T-cell (primary cell): ENCODE results near the gene PRCP. TPM values are rescaled to one million over a fixed set of nuclear protein-coding genes. Genes with fewer than 3 reads are reported as not detected.
"Not testable (repeated sequence)": the region's sequence is repeated elsewhere in the genome, so short reads cannot be mapped to it uniquely, and the experiment has no call there.

Source experiments
- ATAC-seq, 4 experiments: fragments of 200-7000 bp in 3 of 4; fragments of 150-1000 bp in 1 of 4; cut with Tn5 transposase; replicated peaks in 1 of 4; 1 replicate in 3 of 4; 2 replicates in 1 of 4; pipeline ENCODE4 v1.10.0; 2021; ENCODE audit warnings: moderate library complexity in 3 of 4, mild to moderate bottlenecking in 2 of 4, moderate number of reproducible peaks in 1 of 4
- CTCF ChIA-PET, 2 donors: fragments of 300-600 bp; sonication (Branson Sonifier 250); formaldehyde crosslinking; loops; one replicate each; lab custom pipeline; 2022; ENCODE audit warnings: antibody characterized with exemption in 2 of 2; lab: Charles Lee
- POLR2A ChIA-PET, 2 donors: fragments of 300-600 bp; sonication (Branson Sonifier 250); formaldehyde crosslinking; loops; one replicate each; lab custom pipeline; 2022; ENCODE audit warnings: antibody characterized with exemption in 2 of 2; lab: Charles Lee
- DNase-seq, 35 experiments: peaks; one replicate each; pipeline versions ENCODE4 v3.0.0 to v3.0.0-alpha.2; 2013 to 2023
- H3K27ac ChIP-seq: one replicate; pipeline ENCODE4 v1.5.1; 2013; ENCODE audit warnings: low read length
- H3K27me3 ChIP-seq, 2 experiments: replicated peaks in 1 of 2; 1 replicate in 1 of 2; 2 replicates in 1 of 2; pipeline versions ENCODE4 v1.6.1 to v1.7.0; 2013; ENCODE audit warnings: low read length in 1 of 2, mixed read lengths in 1 of 2; ENCODE audit not compliant: control insufficient read depth in 2 of 2, insufficient read depth in 2 of 2; ENCODE audit errors: extremely low read depth in 1 of 2
- H3K36me3 ChIP-seq, 2 donors: 1 replicate in 1 of 2; 2 replicates in 1 of 2; pipeline versions ENCODE4 v1.6.1 to v1.7.0; 2013; ENCODE audit warnings: low read length in 1 of 2; ENCODE audit not compliant: control insufficient read depth in 2 of 2, insufficient read depth in 1 of 2; ENCODE audit errors: extremely low read depth in 1 of 2
- H3K4me1 ChIP-seq, 2 experiments: 1 replicate in 1 of 2; 2 replicates in 1 of 2; pipeline versions ENCODE4 v1.6.1 to v1.7.0; 2013; ENCODE audit warnings: low read length in 2 of 2, mixed read lengths in 1 of 2; ENCODE audit not compliant: insufficient read depth in 2 of 2, control insufficient read depth in 1 of 2; ENCODE audit errors: extremely low read depth in 1 of 2
- H3K4me3 ChIP-seq, 2 donors: 1 replicate in 1 of 2; 2 replicates in 1 of 2; pipeline versions ENCODE4 v1.5.1 to v1.7.0; 2013; ENCODE audit warnings: mild to moderate bottlenecking in 2 of 2, low read length in 1 of 2, moderate library complexity in 1 of 2; ENCODE audit not compliant: control insufficient read depth in 1 of 2; ENCODE audit errors: extremely low read depth in 1 of 2
- H3K9me3 ChIP-seq: 2 replicates; pipeline ENCODE4 v1.7.0; 2013
- H3K27ac Mint-ChIP-seq, 2 donors: one replicate each; pipeline ENCODE4 v1.8.0; 2020 to 2021; ENCODE audit warnings: mild to moderate bottlenecking in 2 of 2, mixed read lengths in 2 of 2
- H3K27me3 Mint-ChIP-seq, 2 donors: one replicate each; pipeline ENCODE4 v1.8.0; 2021 to 2022; ENCODE audit warnings: mixed read lengths in 2 of 2
- H3K36me3 Mint-ChIP-seq: one replicate; pipeline ENCODE4 v1.8.0; 2021; ENCODE audit warnings: mixed read lengths
- H3K4me1 Mint-ChIP-seq, 3 donors: one replicate each; pipeline ENCODE4 v1.8.0; 2020 to 2022; ENCODE audit warnings: mixed read lengths in 3 of 3, mild to moderate bottlenecking in 1 of 3
- H3K4me3 Mint-ChIP-seq, 3 donors: one replicate each; pipeline ENCODE4 v1.8.0; 2020 to 2022; ENCODE audit warnings: mild to moderate bottlenecking in 3 of 3, mixed read lengths in 3 of 3, moderate library complexity in 3 of 3
- H3K9me3 Mint-ChIP-seq, 3 donors: one replicate each; pipeline ENCODE4 v1.8.0; 2020 to 2022; ENCODE audit warnings: mixed read lengths in 3 of 3
- WGBS: methylation state at CpG from one replicate; pipeline ENCODE4 v1.1.5; 2013; ENCODE audit warnings: missing lambda C conversion rate; ENCODE audit not compliant: insufficient coverage; 5-methylcytosine and 5-hydroxymethylcytosine counted together
- total RNA-seq, 35 experiments: library from RNA in 6 of 35; stranded (reverse) in 6 of 35; fragments of 120-200 nt in 1 of 35; gene quantifications; one replicate each; pipeline versions ENCODE4 v1.2.1 to v1.2.4 and lab custom pipeline; 2013 to 2026

The PRCP gene
- total RNA-seq, 5 donors from 2014 or later (not counting 1 experiment from before 2014, with no cell fraction given): 18.1 to 22.7 (median 20.2) TPM

DNA sequence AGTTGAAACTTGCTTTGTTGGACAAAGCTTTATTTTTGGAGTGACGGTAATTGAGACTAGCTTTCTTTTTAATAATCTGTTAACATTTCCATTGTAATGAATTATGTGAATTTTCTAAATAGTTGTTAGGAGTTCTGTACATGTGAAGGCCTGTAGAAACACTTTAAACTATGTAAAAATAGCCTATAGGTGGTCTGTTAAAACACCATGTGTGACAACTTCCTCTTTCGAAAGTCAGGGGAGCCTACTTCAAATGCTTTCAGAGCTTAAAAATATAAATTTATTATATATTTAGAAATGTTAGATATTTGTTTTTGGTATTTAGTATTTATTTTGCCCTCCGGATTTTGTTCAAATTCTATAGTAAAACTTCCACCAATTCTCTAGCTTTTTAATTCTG is 30.0 kb upstream of the PRCP start:
- CTCF ChIA-PET: interaction anchor here (0.6 to 2.5 kb wide), 10 partner anchors 18 to 212 kb away, joined by 3 to 9 read pairs (median 4); no protein-coding TSS in a partner anchor

DNA sequence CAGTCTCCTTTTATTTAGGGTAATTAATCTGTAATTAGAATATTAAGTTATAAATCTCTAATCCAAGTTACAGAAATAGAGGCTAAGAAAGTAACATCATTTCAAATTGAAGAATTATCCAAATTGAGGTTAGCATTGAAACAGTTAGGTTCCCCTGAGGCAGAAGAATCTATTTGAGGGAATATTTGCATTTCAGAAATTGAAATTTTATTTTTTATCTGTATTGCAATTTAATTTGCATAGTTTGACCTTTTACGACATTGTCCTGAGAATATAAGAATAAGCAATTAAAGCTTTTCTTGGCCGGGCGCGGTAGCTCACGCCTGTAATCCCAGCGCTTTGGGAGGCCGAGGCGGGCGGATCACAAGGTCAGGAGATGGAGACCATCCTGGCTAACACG is 28.9 kb upstream of the PRCP start:
- no peaks in the 10 kb centered on the region for H3K9me3 Mint-ChIP-seq
- H3K27ac Mint-ChIP-seq: no peak overlapping the region
- peaks cover 1% of the 10 kb centered on the region for H3K36me3 Mint-ChIP-seq
- ChIA-PET CTCF (interaction anchor here (0.6 to 2.5 kb wide), 5 partner anchors 27 to 193 kb away, joined by 3 to 7 read pairs (median 6); no protein-coding TSS in a partner anchor), POLR2A (no interaction called here)
- Histone ChIP-seq H3K4me1 (peaks cover 8 to 26% of the 10 kb centered on the region in 2 experiments), H3K4me3 (no peak overlapping the region), H3K9me3 (no peaks in the 10 kb centered on the region), H3K27me3 (no peaks in the 10 kb centered on the region), H3K36me3 (no peaks in the 10 kb centered on the region), H3K27ac (no peak overlapping the region)
- H3K4me3 Mint-ChIP-seq: no peak overlapping the region
- ATAC-seq (no peak), DNase-seq (no peak)
- WGBS: no CpG with 5 or more reads among the region's 10 CpGs
- H3K27me3 Mint-ChIP-seq: no peaks in the 10 kb centered on the region
- peaks cover 38 to 46% (median 42%) of the 10 kb centered on the region in 3 donors for H3K4me1 Mint-ChIP-seq

More for the DNA sequence above, 30.0 kb upstream of the PRCP start:
- WGBS: no CpG with 5 or more reads among the region's 3 CpGs
- H3K4me1 ChIP-seq: peaks cover 8 to 26% of the 10 kb centered on the region in 2 experiments
- ATAC-seq: no peak
- POLR2A ChIA-PET: interaction anchor here (0.8 to 0.9 kb wide), 3 partner anchors 28 to 30 kb away, joined by 3 to 11 read pairs (median 3); partner anchors contain the start of gene DDIAS (in 1 of the 2)
- no peaks in the 10 kb centered on the region for H3K36me3 ChIP-seq
- peaks cover 37 to 46% (median 42%) of the 10 kb centered on the region in 3 donors for H3K4me1 Mint-ChIP-seq
- H3K27ac Mint-ChIP-seq: peak overlapping the region in 1 of 2 donors; percentile 44
- H3K9me3 Mint-ChIP-seq: no peaks in the 10 kb centered on the region
- no peak overlapping the region for H3K27ac ChIP-seq
- DNase-seq: no peak
- no peaks in the 10 kb centered on the region for H3K36me3 Mint-ChIP-seq
- H3K27me3 ChIP-seq: no peaks in the 10 kb centered on the region
- no peaks in the 10 kb centered on the region for H3K9me3 ChIP-seq
- no peak overlapping the region for H3K4me3 Mint-ChIP-seq
- H3K4me3 ChIP-seq: no peak overlapping the region
- H3K27me3 Mint-ChIP-seq: no peaks in the 10 kb centered on the region

DNA sequence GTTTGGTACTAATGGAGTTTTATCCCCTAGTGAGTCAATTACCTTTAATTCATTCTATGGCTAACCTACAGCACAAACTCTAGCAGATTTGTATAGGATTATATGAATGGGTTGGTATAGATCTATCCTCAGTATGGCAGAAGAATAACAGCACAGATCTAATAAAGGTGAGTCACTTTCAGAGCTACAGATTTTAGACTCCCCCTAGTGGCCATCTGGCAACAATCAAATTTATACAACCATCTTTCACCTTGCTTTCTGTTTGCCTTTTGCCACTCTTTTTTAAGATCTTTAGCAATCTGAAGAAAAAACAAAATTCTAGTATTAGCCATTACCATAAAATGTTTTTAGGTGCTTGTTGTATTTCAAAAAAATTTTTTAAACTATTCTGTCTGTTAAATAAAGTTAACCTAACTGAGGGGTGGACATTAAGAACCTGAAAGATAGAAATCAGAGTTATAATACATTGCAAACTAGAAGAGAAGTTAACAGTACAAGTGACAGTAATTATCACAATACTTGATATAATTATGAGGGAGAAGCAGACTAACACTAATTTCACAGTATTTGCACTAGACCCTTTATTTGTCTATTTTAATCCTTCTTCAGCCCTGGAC is 27.1 kb upstream of the PRCP start:
- Mint-ChIP-seq H3K27me3 (no peaks in the 10 kb centered on the region), H3K27ac (peak overlapping the region; percentile 57 to 61), H3K4me3 (peak overlapping the region in 1 of 3 donors; percentile 31), H3K9me3 (no peaks in the 10 kb centered on the region), H3K36me3 (peaks cover 3% of the 10 kb centered on the region), H3K4me1 (peaks cover 36 to 39% (median 37%) of the 10 kb centered on the region in 3 donors)
- Histone ChIP-seq H3K4me3 (no peak overlapping the region), H3K9me3 (no peaks in the 10 kb centered on the region), H3K27me3 (no peaks in the 10 kb centered on the region), H3K27ac (no peak overlapping the region), H3K36me3 (no peaks in the 10 kb centered on the region), H3K4me1 (peaks cover 6 to 17% of the 10 kb centered on the region in 2 experiments)
- DNase-seq (peak in 19 of 35 experiments; percentile 4 to 80 (median 25)), ATAC-seq (peak; percentile 82 to 91 (median 88))
- ChIA-PET POLR2A (interaction anchor here in 1 of 2 donors (0.6 kb wide), 1 partner anchor 27 kb away, joined by 3 read pairs; the partner anchor contains the start of gene PRCP), CTCF (interaction anchor here (0.5 to 1.8 kb wide), 16 partner anchors 8 to 136 kb away, joined by 3 to 18 read pairs (median 3); partner anchors contain the start of genes DDIAS (in 1 of the 2) and PRCP (in 1 of the 2))

DNA sequence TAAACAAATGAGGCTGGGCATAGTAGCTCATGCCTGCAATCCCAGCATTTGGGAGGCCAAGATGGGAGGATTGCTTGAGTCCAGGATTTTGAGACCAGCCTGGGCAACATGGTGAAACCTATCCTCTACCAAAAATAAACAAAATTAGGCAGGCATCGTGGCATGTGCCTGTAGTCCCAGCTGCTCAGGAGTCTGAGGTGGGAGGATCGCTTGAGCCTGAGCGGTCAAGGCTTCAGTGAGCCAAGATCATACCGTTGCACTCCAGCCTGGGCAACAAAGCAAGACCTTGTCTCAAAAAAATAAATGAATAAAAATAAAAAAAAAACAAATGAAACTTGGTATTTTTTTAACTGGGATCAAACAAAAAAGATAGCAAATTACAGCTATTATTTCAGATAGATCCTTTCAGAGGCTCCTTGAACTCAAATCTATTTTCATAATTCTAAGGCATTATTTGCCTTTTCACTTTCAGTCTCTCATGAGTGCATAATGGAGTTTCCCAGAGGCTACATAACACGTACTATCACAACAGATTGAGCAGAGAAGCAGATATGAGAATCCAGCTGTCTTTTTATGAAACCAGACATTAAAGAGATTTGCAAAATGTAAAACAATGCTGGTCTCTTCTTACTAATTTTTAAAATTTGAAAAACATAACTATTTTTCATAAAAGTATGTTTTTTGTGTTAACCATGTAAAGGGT is 24.4 kb upstream of the PRCP start:
- POLR2A ChIA-PET: interaction anchor here in 1 of 2 donors (0.6 kb wide), 1 partner anchor 38 kb away, joined by 3 read pairs; no protein-coding TSS in a partner anchor
- 100% methylated on average over 1 of the region's 5 CpGs for WGBS
- no peak overlapping the region for H3K27ac Mint-ChIP-seq

GRCh38 chr11:82922396-82923173 is 22.4 kb upstream of the PRCP start:
- Mint-ChIP-seq H3K27ac (peak overlapping the region; percentile 79 to 82), H3K4me1 (peaks cover 54 to 59% (median 58%) of the 10 kb centered on the region in 3 donors), H3K4me3 (peak overlapping the region in 1 of 3 donors; percentile 75), H3K36me3 (peaks cover 13% of the 10 kb centered on the region), H3K9me3 (peaks cover 4 to 10% (median 5%) of the 10 kb centered on the region in 3 donors)
- peaks cover 6 to 22% of the 10 kb centered on the region in 2 experiments for H3K4me1 ChIP-seq
- not testable (repeated sequence) for H3K27me3 ChIP-seq, H3K9me3 ChIP-seq, H3K27ac ChIP-seq, DNase-seq, H3K27me3 Mint-ChIP-seq, H3K36me3 ChIP-seq, H3K4me3 ChIP-seq, ATAC-seq
- ChIA-PET POLR2A (interaction anchor here in 1 of 2 donors (0.6 kb wide), 1 partner anchor 8 kb away, joined by 3 read pairs; no protein-coding TSS in a partner anchor), CTCF (interaction anchor here in 1 of 2 donors (0.6 kb wide), 1 partner anchor 331 kb away, joined by 3 read pairs; no protein-coding TSS in a partner anchor)
- WGBS: 92% methylated on average over 8 of the region's 8 CpGs

More for the DNA sequence above, 24.4 kb upstream of the PRCP start:
- peaks cover 3% of the 10 kb centered on the region for H3K36me3 Mint-ChIP-seq
- H3K27me3 Mint-ChIP-seq: no peaks in the 10 kb centered on the region
- H3K27me3 ChIP-seq: no peaks in the 10 kb centered on the region
- H3K4me3 Mint-ChIP-seq: no peak overlapping the region
- H3K4me1 Mint-ChIP-seq: peaks cover 46 to 48% (median 46%) of the 10 kb centered on the region in 3 donors
- peaks cover 3 to 21% of the 10 kb centered on the region in 2 experiments for H3K4me1 ChIP-seq
- H3K4me3 ChIP-seq: no peak overlapping the region
- DNase-seq (no peak), ATAC-seq (no peak)
- H3K9me3 ChIP-seq: no peaks in the 10 kb centered on the region
- no peak overlapping the region for H3K27ac ChIP-seq
- CTCF ChIA-PET: interaction anchor here (0.7 to 1.7 kb wide), 3 partner anchors 10 to 58 kb away, joined by 3 to 4 read pairs (median 3); no protein-coding TSS in a partner anchor
- H3K9me3 Mint-ChIP-seq: peaks cover 0 to 5% (median 4%) of the 10 kb centered on the region in 3 donors
- H3K36me3 ChIP-seq: no peaks in the 10 kb centered on the region
